GM23248 (cell line): ENCODE data around the gene ITGA11.

ENCODE experiments used
- EZH2 ChIP-seq: fragments of 200-600 bp; sonication (generic); IDR thresholded peaks from 2 replicates; pipeline ENCODE4 v1.6.1; 2018; ENCODE audit warnings: antibody characterized with exemption, mild to moderate bottlenecking; ENCODE audit not compliant: insufficient read depth, poor library complexity, severe bottlenecking
- EZH2phosphoT487 ChIP-seq: fragments of 200-600 bp; sonication (generic); IDR thresholded peaks from 2 replicates; pipeline ENCODE4 v1.6.1; 2018; ENCODE audit warnings: antibody characterized with exemption, moderate library complexity, mild to moderate bottlenecking, low read depth; ENCODE audit not compliant: insufficient read depth

DNA sequence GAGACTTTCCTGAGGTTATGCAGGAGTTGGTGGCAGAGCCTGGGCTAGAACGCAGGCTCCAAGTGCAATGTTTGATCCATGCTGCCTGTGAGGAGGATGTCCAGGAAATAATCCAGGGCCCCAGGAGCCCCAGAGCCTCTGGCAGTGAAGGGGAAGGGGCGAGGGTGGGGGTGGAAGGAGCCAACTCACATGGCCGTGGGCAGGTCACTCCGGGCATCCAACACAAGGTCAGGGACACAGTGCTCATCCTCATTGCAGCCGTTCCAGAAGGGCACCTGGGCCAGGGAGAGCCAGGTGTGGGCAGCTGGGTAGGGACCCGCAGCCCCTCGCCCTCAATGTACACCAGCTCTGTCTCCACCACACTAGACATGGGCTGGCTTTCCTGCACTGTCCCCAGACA, 110.7 kb downstream of the ITGA11 start:
- TF ChIP-seq EZH2phosphoT487, result no peak
- no peak for TF ChIP-seq EZH2
